GM19043 (cell line): ENCODE data around the gene GPC3.

Experiments
- ATAC-seq: cut with Tn5 transposase; IDR thresholded peaks from one replicate; pipeline ENCODE4 v1.9.1; 2021; ENCODE audit warnings: low read depth; ENCODE audit not compliant: unreplicated experiment

The GPC3 gene

DNA sequence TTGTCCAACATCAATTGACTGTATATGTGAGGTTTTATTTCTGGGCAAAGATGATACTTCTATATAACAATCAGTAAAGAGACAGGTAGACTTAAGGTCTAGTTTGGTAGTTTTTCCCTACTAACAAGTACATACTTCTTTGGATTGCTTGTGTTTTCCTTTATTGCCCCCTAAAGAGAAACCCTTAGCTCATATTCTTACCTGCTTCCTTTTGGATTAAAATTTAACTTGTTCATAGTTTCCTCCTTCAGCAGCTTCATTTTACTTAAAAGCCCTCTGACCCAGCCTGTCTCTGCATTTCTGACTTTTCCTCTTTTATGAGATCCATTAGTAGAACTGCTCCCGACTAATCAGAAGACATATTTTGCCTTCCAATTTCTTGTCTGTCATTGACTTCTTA lies 494.4 kb downstream of the GPC3 start:
- ATAC-seq: no peak
